GM13976 (cell line): ENCODE measurements around the gene CCNY.
"Not testable (repeated sequence)": the region's sequence is repeated elsewhere in the genome, so short reads cannot be mapped to it uniquely, and the experiment has no call there.

Experiments
- DNase-seq: peaks from one replicate; pipeline ENCODE4 v3.0.0; 2012; ENCODE audit warnings: low spot score
- in situ Hi-C: fragments of 300-500 bp; cut with MboI; formaldehyde crosslinking; loops from one replicate; pipeline ENCODE4 v1.12.0; 2022; ENCODE audit warnings: low sequenced_read_pairs, mixed read lengths, inconsistent platforms; ENCODE audit not compliant: unreplicated experiment
- TF ChIP-seq, protein P1 (sequence below): IDR thresholded peaks from 2 replicates; pipeline ENCODE4 v1.5.1; 2012; ENCODE audit warnings: borderline replicate concordance, mild to moderate bottlenecking; ENCODE audit not compliant: insufficient read depth; ENCODE audit errors: extremely low read depth, missing control alignments, control extremely low read depth

Gene CCNY

GRCh38 chr10:35417313-35417625, 81.0 kb downstream of the CCNY start:
- TF ChIP-seq, protein P1, sequence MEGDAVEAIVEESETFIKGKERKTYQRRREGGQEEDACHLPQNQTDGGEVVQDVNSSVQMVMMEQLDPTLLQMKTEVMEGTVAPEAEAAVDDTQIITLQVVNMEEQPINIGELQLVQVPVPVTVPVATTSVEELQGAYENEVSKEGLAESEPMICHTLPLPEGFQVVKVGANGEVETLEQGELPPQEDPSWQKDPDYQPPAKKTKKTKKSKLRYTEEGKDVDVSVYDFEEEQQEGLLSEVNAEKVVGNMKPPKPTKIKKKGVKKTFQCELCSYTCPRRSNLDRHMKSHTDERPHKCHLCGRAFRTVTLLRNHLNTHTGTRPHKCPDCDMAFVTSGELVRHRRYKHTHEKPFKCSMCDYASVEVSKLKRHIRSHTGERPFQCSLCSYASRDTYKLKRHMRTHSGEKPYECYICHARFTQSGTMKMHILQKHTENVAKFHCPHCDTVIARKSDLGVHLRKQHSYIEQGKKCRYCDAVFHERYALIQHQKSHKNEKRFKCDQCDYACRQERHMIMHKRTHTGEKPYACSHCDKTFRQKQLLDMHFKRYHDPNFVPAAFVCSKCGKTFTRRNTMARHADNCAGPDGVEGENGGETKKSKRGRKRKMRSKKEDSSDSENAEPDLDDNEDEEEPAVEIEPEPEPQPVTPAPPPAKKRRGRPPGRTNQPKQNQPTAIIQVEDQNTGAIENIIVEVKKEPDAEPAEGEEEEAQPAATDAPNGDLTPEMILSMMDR = no peak
- in situ Hi-C loops = no loop called here
- DNase-seq = no peak

- in situ Hi-C loops = no loop called here
Observed at GRCh38 chr10:35417795-35418194, 81.5 kb downstream of the CCNY start.

DNA sequence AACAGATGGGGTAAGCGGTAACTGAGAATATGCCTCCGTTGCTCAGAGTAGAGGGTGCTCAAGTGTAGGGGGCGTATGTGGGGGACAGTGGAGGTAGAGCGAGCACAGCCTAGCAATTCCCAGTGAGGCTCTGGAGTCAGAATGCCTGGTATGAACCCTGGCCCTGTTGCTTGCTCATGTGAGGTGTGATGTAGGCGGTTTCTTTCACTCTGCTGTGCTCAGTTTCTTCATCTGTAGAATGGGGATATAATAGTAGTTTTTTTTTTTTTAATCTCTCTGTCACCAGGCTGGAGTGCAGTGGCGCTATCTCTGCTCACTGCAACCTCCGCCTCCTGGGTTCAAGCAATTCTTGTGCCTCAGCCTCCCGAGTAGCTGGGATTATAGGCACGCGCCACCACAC, 82.3 kb downstream of the CCNY start:
- in situ Hi-C loops = not testable (repeated sequence)

More at GRCh38 chr10:35417795-35418194, 81.5 kb downstream of the CCNY start:
- DNase-seq = no peak
- TF ChIP-seq, protein P1 = no peak

DNA sequence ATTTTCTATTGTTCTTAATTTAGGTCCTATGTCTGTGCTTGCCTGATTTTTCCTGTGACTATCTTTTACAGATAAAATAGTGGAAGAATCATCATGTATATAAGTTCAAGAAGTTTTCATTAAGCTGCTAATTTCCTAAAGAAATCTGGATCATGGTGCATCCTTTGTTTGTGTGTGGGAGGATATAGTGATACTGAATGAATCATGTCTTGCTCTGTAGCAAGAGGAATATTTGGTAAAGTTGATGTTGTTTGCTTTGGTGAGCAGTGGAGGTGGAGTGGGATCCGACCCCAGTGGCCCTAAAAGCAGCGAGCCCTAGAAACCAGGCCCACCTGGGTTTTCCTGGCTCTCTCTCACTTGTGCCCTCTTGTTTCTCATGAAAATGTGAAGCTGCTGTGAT, 83.7 kb downstream of the CCNY start:
- in situ Hi-C loops = no loop called here
- TF ChIP-seq, protein P1 = no peak
- DNase-seq = no peak

More for the DNA sequence above, 82.3 kb downstream of the CCNY start:
- not testable (repeated sequence) for DNase-seq

- TF ChIP-seq, protein P1 = no peak
- no peak for DNase-seq
- in situ Hi-C loops = no loop called here
Observed at GRCh38 chr10:35420827-35421552, 84.7 kb downstream of the CCNY start.

DNA sequence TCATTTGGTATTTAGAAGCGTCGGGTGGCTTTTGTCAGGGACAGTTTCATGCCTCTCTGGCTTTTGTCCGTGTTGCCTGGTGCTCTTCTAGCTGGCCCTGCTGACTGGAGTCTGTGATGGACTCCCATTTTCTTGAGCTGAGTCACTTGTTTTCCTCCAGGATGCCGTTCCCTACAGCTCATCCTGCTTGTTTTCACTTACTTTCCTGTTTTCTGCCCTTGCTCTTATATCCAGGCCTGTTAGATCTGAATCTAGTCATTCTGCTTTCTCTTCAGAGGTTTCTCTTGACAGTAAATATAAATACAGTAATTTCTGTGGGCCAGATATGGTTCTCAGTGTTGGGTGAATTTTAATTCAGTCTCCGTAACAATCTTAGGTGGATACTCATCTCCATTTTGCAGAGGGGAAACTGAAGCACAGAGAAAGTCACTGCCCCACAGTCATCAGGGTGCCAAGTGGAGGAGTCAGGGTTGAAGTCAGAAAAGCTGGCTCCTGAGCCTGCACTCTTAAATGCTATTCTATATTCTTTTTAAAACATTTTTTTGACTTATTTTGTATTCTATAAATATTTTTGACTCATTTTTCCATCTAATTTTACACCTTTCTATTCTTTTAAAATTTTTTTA, 85.4 kb downstream of the CCNY start:
- TF ChIP-seq, protein P1 = no peak
- DNase-seq = no peak
- in situ Hi-C loops = no loop called here

DNA sequence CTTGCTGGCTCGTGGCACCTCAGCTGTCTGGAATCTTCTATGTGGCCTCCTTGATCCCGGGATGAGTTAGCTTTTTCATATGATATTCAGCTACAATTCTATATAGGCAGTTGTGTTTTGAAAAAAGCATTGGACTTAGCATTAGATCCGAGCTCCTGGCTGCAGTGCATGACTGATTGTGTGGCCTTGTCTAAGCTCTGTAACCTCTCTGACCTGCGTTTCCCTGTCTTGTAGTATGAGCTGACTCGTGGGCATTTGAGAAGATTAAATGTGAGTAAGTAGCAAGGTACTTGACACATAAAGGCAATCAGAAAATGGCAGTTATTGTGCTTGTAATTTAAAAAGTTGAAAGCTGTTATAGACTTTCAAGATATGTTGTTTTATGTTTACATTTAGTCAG, 85.9 kb downstream of the CCNY start:
- TF ChIP-seq, protein P1 = no peak
- DNase-seq = no peak
- in situ Hi-C loops = no loop called here
